HUDEP-2 (cell line): ENCODE measurements around the gene ARL6IP6.

Source experiments
- DNase-seq, 76 experiments: peaks; one replicate each; lab custom pipeline; 2025; ENCODE audit not compliant: unreplicated experiment in 76 of 76; lab: John Stamatoyannopoulos, UW

Gene ARL6IP6

DNA sequence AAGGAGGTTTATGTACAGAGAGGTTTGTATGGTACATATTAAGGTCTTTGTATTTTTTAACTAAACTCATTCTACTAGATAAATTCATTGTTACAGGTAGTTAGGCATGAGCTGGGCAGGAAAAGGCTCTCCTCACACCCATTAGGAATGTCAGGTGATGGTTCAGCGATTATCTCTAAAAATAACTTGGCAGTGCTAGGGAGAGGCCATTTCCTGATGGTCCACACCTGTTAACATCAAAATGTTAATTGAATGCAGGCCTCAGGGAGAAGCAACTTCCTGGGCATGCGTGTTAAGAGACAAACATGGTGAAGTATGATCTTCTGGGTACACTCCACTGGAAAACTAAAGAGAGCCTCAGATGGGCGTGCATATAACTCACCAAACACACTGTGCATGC is 73.6 kb downstream of the ARL6IP6 start:
- no peak for DNase-seq

DNA sequence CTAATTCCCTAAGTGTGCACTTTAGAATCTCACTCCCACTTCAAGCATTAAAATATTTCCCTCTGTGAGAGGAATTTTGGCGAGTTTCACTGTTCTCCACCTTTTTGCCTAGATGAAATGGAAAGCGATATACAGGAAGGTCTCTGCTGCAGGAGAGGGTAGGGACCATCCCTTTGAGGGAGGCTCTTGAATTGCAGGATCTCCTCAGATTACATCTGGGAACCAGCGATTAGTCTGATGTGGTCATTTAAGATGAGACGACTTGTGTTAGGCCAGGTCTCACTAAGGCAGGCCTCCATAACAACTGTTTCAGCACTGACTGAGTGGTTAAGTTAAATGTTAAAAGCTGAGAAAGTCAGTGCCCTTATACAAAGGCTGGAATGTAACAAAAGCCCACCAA is 74.6 kb downstream of the ARL6IP6 start:
- no peak for DNase-seq

DNA sequence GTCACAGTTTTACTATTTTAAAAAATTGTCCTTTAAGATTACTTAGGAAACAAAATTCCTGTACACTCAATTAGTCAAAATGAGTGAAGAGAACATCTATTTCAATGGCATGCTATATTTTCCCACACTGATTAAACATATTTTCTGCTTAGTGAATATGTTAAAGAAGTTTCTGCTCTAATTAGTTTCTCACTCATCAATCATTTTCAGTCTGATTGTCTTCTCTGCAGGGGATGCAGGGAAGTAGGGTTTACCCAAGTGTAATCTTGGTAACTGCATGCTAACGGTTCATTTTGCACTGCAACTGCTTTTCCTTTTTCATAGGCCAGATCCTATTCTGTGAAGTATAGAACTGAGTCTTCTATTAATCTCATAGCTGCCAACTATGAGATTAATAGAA is 78.5 kb downstream of the ARL6IP6 start:
- DNase-seq = no peak

DNA sequence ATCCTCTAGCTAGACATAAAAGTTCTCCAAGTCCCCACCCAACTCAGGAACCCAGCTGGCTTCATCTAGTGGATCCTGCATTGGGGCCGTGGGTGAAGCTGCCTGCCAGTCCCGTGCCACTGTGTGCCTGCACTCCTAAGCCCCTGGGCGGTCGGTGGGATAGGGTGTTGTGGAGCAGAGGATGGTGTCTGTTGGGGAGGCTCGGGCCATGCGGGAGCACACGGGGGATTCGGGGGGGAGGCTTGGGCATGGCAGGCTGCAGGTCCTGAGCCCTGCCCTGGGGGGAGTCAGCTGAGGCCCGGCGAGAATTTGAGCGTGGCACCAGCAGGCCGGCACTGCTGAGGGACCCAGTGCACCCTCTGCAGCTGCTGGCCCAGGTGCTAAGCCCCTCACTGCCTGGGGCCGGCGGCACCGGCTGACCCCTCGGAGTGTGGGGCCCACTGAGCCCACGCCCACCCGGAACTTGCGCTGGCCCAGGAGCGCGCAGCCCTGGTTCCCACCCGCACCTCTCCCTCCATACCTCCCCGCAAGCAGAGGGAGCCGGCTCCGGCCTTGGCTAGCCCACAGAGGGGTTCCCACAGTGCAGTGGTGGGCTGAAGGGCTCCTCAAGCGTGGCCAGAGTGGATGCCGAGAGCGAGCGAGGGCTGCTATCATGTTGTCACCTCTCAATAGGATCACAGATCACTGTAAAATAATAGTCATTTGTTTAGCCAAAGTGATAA is 86.4 kb downstream of the ARL6IP6 start:
- DNase-seq = no peak

DNA sequence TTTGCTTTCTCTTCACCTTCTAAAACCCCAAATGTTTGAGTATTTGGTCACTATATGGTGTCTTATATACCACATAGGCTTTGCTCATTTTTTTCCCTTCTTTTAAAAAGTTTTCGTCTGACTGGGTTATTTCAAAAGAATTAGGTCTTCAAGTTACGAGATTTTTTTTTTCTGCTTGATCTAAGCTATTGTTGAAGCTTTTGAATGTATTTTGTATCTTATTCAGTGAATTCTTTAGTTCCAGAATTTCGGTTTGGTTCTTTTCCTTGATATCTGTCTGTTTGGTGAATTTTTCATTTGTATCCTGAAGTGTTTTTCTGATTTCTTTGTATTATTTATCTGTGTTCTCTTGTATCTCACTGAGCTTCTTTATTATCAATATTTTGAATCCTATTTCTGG is 93.5 kb downstream of the ARL6IP6 start:
- no peak for DNase-seq
